Measurements from ENCODE around the gene RNF138. TPM values are rescaled to one million over a fixed set of nuclear protein-coding genes. Genes with fewer than 3 reads are reported as not detected.

RNF138 gene
- total RNA-seq, 4 donors from 2014 or later, result 4.9 to 23.7 (median 9.1) TPM

- DNase-seq, result peak; percentile 98
- intact Hi-C loops (cut with DNase I; ENCODE audit: low total_unique reads), result loop anchor here (1.0 to 10.0 kb wide), 3 partner anchors 149 to 375 kb away; partner anchors contain the start of gene TRAPPC8
These were observed 888 bp downstream of the RNF138 start for GRCh38 chr18:32092422-32093101.

GRCh38 chr18:32093102-32093511 is 1.4 kb downstream of the RNF138 start:
- Histone ChIP-seq H3K9me3 (no peaks in the 10 kb centered on the region), H3K36me3 (no peaks in the 10 kb centered on the region), H3K27me3 (no peaks in the 10 kb centered on the region), H3K4me3 (peak overlapping the region; percentile 85 to 97 (median 92)), H3K4me1 (peaks cover 40 to 43% of the 10 kb centered on the region in 2 donors), H3K27ac (peak overlapping the region; percentile 98 to 100 (median 100))
- ATAC-seq (peak; percentile 43 to 45), DNase-seq (peak; percentile 15 to 57)
- in situ Hi-C loops (cut with MboI; ENCODE audit: low sequenced_read_pairs in 4 of 4), result loop anchor here in 2 of 4 donors (10.0 to 25.0 kb wide), 2 partner anchors 148 to 156 kb away; partner anchors contain the start of gene TRAPPC8 (in 2 of the 2)
- intact Hi-C loops (cut with DNase I; ENCODE audit: low total_unique reads), result loop anchor here (5.0 to 10.0 kb wide), 2 partner anchors 212 to 374 kb away; no protein-coding TSS in a partner anchor
- TF ChIP-seq POLR2A (IDR thresholded peaks at IDR 0.05) (no peak), CTCF (IDR thresholded peaks at IDR 0.05 in 4 of 5, conservative IDR thresholded peaks at IDR 0.05 in 1 of 5) (no peak)

More at GRCh38 chr18:32092422-32093101, 888 bp downstream of the RNF138 start:
- TF ChIP-seq CTCF (IDR thresholded peaks at IDR 0.05 in 4 of 5, conservative IDR thresholded peaks at IDR 0.05 in 1 of 5) (no peak), POLR2A (IDR thresholded peaks at IDR 0.05) (peak; percentile 64 to 80)
- peak; percentile 82 to 85 for ATAC-seq
- Histone ChIP-seq H3K27me3 (no peaks in the 10 kb centered on the region), H3K4me3 (peak overlapping the region; percentile 85 to 97 (median 92)), H3K27ac (peak overlapping the region; percentile 98 to 100 (median 100)), H3K9me3 (no peaks in the 10 kb centered on the region), H3K4me1 (peaks cover 40 to 43% of the 10 kb centered on the region in 2 donors), H3K36me3 (no peaks in the 10 kb centered on the region)
- in situ Hi-C loops (cut with MboI; ENCODE audit: low sequenced_read_pairs in 4 of 4), result loop anchor here in 2 of 4 donors (10.0 to 25.0 kb wide), 2 partner anchors 148 to 155 kb away; partner anchors contain the start of gene TRAPPC8 (in 2 of the 2)

- no peaks in the 10 kb centered on the region for H3K27me3 ChIP-seq
- no peaks in the 10 kb centered on the region for H3K36me3 ChIP-seq
- peak overlapping the region; percentile 85 to 97 (median 92) for H3K4me3 ChIP-seq
- in situ Hi-C loops (cut with MboI; ENCODE audit: low sequenced_read_pairs in 4 of 4) (loop anchor here in 2 of 4 donors (10.0 to 25.0 kb wide), 2 partner anchors 149 to 156 kb away; partner anchors contain the start of gene TRAPPC8 (in 2 of the 2)), intact Hi-C loops (cut with DNase I; ENCODE audit: low total_unique reads) (loop anchor here (5.0 to 10.0 kb wide), 2 partner anchors 211 to 374 kb away; no protein-coding TSS in a partner anchor)
- peak overlapping the region; percentile 98 to 100 (median 100) for H3K27ac ChIP-seq
- H3K9me3 ChIP-seq, result no peaks in the 10 kb centered on the region
- ATAC-seq (no peak), DNase-seq (no peak)
- TF ChIP-seq CTCF (IDR thresholded peaks at IDR 0.05 in 4 of 5, conservative IDR thresholded peaks at IDR 0.05 in 1 of 5), result no peak
- no peak for TF ChIP-seq POLR2A (IDR thresholded peaks at IDR 0.05)
- peaks cover 40 to 43% of the 10 kb centered on the region in 2 donors for H3K4me1 ChIP-seq
These were observed 1.8 kb downstream of the RNF138 start for GRCh38 chr18:32093523-32093922.

- TF ChIP-seq POLR2A (IDR thresholded peaks at IDR 0.05) (no peak), CTCF (IDR thresholded peaks at IDR 0.05 in 4 of 5, conservative IDR thresholded peaks at IDR 0.05 in 1 of 5) (no peak)
- no peak for ATAC-seq
- Histone ChIP-seq H3K27me3 (no peaks in the 10 kb centered on the region), H3K9me3 (no peaks in the 10 kb centered on the region), H3K27ac (no peak overlapping the region), H3K36me3 (no peaks in the 10 kb centered on the region), H3K4me3 (no peak overlapping the region), H3K4me1 (peaks cover 50 to 54% of the 10 kb centered on the region in 2 donors)
- in situ Hi-C loops (cut with MboI; ENCODE audit: low sequenced_read_pairs in 4 of 4), result loop anchor here in 2 of 4 donors (10.0 to 25.0 kb wide), 2 partner anchors 151 to 158 kb away; partner anchors contain the start of gene TRAPPC8 (in 2 of the 2)
- DNase-seq, result no peak
- intact Hi-C loops (cut with DNase I; ENCODE audit: low total_unique reads), result loop anchor here (10.0 kb wide), 1 partner anchor 209 kb away; no protein-coding TSS in a partner anchor
These were observed 3.7 kb downstream of the RNF138 start for GRCh38 chr18:32095192-32095899.

Measured in gastrocnemius medialis (tissue), 4 donors.